Type B pancreatic cell (in vitro differentiated cells): ENCODE results near the gene TAOK3. TPM values are rescaled to one million over a fixed set of nuclear protein-coding genes. Genes with fewer than 3 reads are reported as not detected.

Experiments used
- DNase-seq: peaks from one replicate; pipeline ENCODE4 v3.0.0; 2021; ENCODE audit warnings: mixed read lengths; ENCODE audit not compliant: unreplicated experiment; ENCODE audit errors: extremely low spot score
- H3K27ac Mint-ChIP-seq: 2 replicates; pipeline ENCODE4 v1.8.0; 2021; ENCODE audit warnings: mild to moderate bottlenecking, mixed read lengths
- H3K27me3 Mint-ChIP-seq: 2 replicates; pipeline ENCODE4 v1.8.0; 2021; ENCODE audit warnings: mixed read lengths
- H3K36me3 Mint-ChIP-seq: 2 replicates; pipeline ENCODE4 v1.8.0; 2021; ENCODE audit warnings: mixed read lengths
- H3K4me1 Mint-ChIP-seq: one replicate; pipeline ENCODE4 v1.8.0; 2021; ENCODE audit warnings: mixed read lengths; ENCODE audit not compliant: unreplicated experiment
- H3K4me3 Mint-ChIP-seq: 2 replicates; pipeline ENCODE4 v1.8.0; 2021; ENCODE audit warnings: mild to moderate bottlenecking, mixed read lengths
- H3K9me3 Mint-ChIP-seq: 2 replicates; pipeline ENCODE4 v1.8.0; 2021; ENCODE audit warnings: mixed read lengths
- CTCF ChIP-seq: fragments of 200-600 bp; sonication (generic); conservative IDR thresholded peaks from 2 replicates; pipeline ENCODE4 v1.5.0; 2021; ENCODE audit warnings: antibody characterized with exemption, mild to moderate bottlenecking
- total RNA-seq: library from RNA; stranded (reverse); gene quantifications from 2 replicates; pipeline ENCODE4 v1.2.1, GENCODE V29; 2021; ENCODE audit warnings: low replicate concordance

The TAOK3 gene
- total RNA-seq, 1 donor from 2014 or later = 15.8 TPM

DNA sequence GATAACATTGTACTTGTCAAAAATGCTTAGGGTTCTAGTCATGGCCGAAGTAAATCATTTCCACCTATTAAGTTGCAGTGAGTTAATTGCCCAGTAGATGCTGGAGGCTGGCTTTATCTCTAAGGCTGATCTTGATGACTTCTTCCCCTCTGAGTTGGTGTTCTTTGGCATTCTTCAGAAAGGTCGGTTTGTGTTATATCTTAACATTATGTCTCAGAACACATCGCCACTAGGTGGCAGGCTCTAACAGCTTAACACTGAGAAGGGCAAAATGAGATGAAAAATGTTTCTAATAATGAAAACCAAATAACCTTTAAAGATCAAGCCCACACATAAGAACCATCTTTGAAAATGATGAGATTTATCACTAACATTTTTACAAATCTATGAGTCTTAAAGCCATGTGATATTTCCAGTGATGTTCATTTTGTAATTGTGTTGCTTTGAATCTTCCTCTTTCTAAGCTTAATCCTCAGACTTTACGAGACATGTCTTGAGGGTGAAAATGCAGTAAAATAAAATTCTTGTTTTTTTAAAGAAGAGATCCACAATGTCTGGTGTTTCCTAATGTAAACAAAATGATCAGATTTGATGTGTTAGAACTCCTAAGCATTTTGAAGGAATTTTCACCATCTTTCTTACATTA lies 32.3 kb upstream of the TAOK3 start:
- DNase-seq = no peak
- TF ChIP-seq CTCF = peak; percentile 92
- no peaks in the 10 kb centered on the region for H3K27me3 Mint-ChIP-seq
- no peak overlapping the region for H3K27ac Mint-ChIP-seq
- peaks cover 32% of the 10 kb centered on the region for H3K36me3 Mint-ChIP-seq
- H3K9me3 Mint-ChIP-seq = no peaks in the 10 kb centered on the region
- H3K4me3 Mint-ChIP-seq = no peak overlapping the region
- H3K4me1 Mint-ChIP-seq = peaks cover 4% of the 10 kb centered on the region

GRCh38 chr12:118402251-118402650 lies 29.5 kb upstream of the TAOK3 start:
- no peak for DNase-seq
- no peaks in the 10 kb centered on the region for H3K9me3 Mint-ChIP-seq
- H3K36me3 Mint-ChIP-seq = peaks cover 34% of the 10 kb centered on the region
- no peak for TF ChIP-seq CTCF
- H3K27ac Mint-ChIP-seq = no peak overlapping the region
- peaks cover 4% of the 10 kb centered on the region for H3K4me1 Mint-ChIP-seq
- H3K27me3 Mint-ChIP-seq = no peaks in the 10 kb centered on the region
- H3K4me3 Mint-ChIP-seq = no peak overlapping the region

- no peak overlapping the region for H3K4me3 Mint-ChIP-seq
- no peaks in the 10 kb centered on the region for H3K4me1 Mint-ChIP-seq
- no peak for DNase-seq
- no peak overlapping the region for H3K27ac Mint-ChIP-seq
- H3K27me3 Mint-ChIP-seq = no peaks in the 10 kb centered on the region
- TF ChIP-seq CTCF = no peak
- peaks cover 34% of the 10 kb centered on the region for H3K36me3 Mint-ChIP-seq
- no peaks in the 10 kb centered on the region for H3K9me3 Mint-ChIP-seq
Measured at GRCh38 chr12:118398940-118399339, 26.2 kb upstream of the TAOK3 start.

- Mint-ChIP-seq H3K27ac (no peak overlapping the region), H3K4me3 (no peak overlapping the region), H3K27me3 (no peaks in the 10 kb centered on the region), H3K36me3 (peaks cover 31% of the 10 kb centered on the region), H3K4me1 (no peaks in the 10 kb centered on the region), H3K9me3 (no peaks in the 10 kb centered on the region)
- TF ChIP-seq CTCF = no peak
- DNase-seq = no peak
Measured at GRCh38 chr12:118398524-118398923, 25.8 kb upstream of the TAOK3 start.

DNA sequence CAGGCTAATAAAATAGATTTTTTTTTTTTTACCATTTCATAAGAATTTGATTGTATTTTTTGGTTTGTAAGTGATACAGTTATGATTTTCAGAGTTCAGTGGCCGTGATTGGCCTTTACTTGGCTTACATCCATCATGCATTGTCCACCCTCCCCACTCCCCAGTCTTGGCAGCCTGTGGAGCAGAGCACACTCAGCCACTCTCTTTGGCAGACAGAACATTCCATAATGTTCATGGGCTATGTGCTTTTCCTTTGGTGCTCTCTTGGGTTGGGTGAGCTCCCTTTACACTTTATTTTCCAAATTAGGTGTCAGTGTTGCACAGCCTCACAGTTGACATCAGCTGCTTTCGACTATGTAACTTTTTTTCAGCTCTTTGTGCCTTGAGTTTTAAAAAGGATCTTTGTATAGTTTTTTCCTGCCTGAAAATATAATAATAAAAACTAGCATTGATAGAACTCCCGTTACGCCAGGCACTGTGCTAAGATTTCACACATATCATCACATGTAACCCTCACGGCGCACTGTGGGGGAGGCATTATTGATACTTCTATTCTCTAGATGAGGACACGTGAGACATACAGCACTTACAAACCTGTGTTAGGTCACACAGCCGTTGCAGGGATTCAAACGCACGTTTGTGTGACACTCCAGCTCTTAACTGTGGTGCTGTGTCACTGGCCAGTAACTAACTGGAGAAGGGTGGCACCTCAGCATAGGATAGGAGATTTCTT lies 25.2 kb upstream of the TAOK3 start:
- H3K27me3 Mint-ChIP-seq = no peaks in the 10 kb centered on the region
- no peaks in the 10 kb centered on the region for H3K4me1 Mint-ChIP-seq
- H3K27ac Mint-ChIP-seq = no peak overlapping the region
- H3K4me3 Mint-ChIP-seq = no peak overlapping the region
- peaks cover 26% of the 10 kb centered on the region for H3K36me3 Mint-ChIP-seq
- TF ChIP-seq CTCF = no peak
- DNase-seq = no peak
- H3K9me3 Mint-ChIP-seq = no peaks in the 10 kb centered on the region
